Right lobe of liver (tissue), 6 donors: ENCODE data around the gene ZFP28. TPM values are rescaled to one million over a fixed set of nuclear protein-coding genes. Genes with fewer than 3 reads are reported as not detected.

Experiments used
- ATAC-seq, 4 donors: fragments of 200-7000 bp; cut with Tn5 transposase; one replicate each; pipeline ENCODE4 v1.9.1; 2020; ENCODE audit warnings: mild to moderate bottlenecking in 4 of 4, moderate library complexity in 4 of 4
- DNase-seq, 3 donors: peaks; one replicate each; pipeline ENCODE4 v3.0.0-alpha.2; 2020
- H3K27ac ChIP-seq, 3 donors: fragments of 200-600 bp; one replicate each; pipeline ENCODE4 v1.8.0; 2022
- H3K27me3 ChIP-seq, 2 donors: fragments of 200-600 bp; one replicate each; pipeline ENCODE4 v1.8.0; 2022
- H3K36me3 ChIP-seq, 4 donors: fragments of 200-600 bp; sonication (generic) in 1 of 4; one replicate each; pipeline versions ENCODE4 v1.5.1 to v1.8.0; 2017 to 2022; ENCODE audit warnings: control low read depth in 1 of 4
- H3K4me1 ChIP-seq, 4 donors: fragments of 200-600 bp; sonication (generic) in 1 of 4; one replicate each; pipeline versions ENCODE4 v1.5.1 to v1.8.0; 2017 to 2022; ENCODE audit warnings: control low read depth in 1 of 4
- H3K4me3 ChIP-seq, 3 donors: fragments of 200-600 bp; one replicate each; pipeline ENCODE4 v1.8.0; 2022
- H3K9me3 ChIP-seq, 4 donors: fragments of 200-600 bp; sonication (generic) in 1 of 4; one replicate each; pipeline versions ENCODE4 v1.5.1 to v1.8.0; 2017 to 2022; ENCODE audit warnings: control low read depth in 1 of 4
- CTCF ChIP-seq, 4 donors: fragments of 200-600 bp in 3 of 4; fragments of 450-650 bp in 1 of 4; IDR thresholded peaks; one replicate each; pipeline versions ENCODE4 v1.5.1 to v1.8.0; 2016 to 2022; ENCODE audit warnings: antibody characterized with exemption in 4 of 4, mild to moderate bottlenecking in 2 of 4
- POLR2A ChIP-seq: fragments of 450-650 bp; IDR thresholded peaks from one replicate; pipeline ENCODE4 v1.6.1; 2017; ENCODE audit warnings: antibody characterized with exemption, mild to moderate bottlenecking
- WGBS: methylation state at CpG from one replicate; pipeline ENCODE4 v1.1.6; 2018; ENCODE audit warnings: low coverage, low lambda C conversion rate; ENCODE audit not compliant: insufficient coverage; ENCODE audit errors: missing lambda C conversion rate; 5-methylcytosine and 5-hydroxymethylcytosine counted together
- intact Hi-C, 2 donors: fragments of 100-400 bp; cut with DNase I; formaldehyde crosslinking; loops; one replicate each; pipeline versions ENCODE4 v1.11.2 to v1.14.1; 2022
- total RNA-seq, 6 experiments: library from RNA; depleted of rRNA in 2 of 6; stranded (reverse); fragments of >200 nt in 2 of 6; fragmentation: NEBNext Ultra II Directional in 3 of 6; extraction: Animal tissue kit (Norgen Biotek cat#: 25700) in 3 of 6; gene quantifications; one replicate each; pipeline versions ENCODE4 v1.1.0 to v1.2.4, GENCODE V29; 2016 to 2023
- donor health status: DM: no; HTN: yes; CAD: no.
- donor health status: DM: no; HTN: no; CAD: no.
- donor health status: DM: no; HTN: no; CAD: no.
- donor health status: DM: no; HTN: yes; CAD: no.
- donor health status: DM: no; HTN: yes; CAD: no.

Gene ZFP28
- total RNA-seq, 6 experiments from 2014 or later, result 0.53 to 2.6 (median 0.77) TPM

DNA sequence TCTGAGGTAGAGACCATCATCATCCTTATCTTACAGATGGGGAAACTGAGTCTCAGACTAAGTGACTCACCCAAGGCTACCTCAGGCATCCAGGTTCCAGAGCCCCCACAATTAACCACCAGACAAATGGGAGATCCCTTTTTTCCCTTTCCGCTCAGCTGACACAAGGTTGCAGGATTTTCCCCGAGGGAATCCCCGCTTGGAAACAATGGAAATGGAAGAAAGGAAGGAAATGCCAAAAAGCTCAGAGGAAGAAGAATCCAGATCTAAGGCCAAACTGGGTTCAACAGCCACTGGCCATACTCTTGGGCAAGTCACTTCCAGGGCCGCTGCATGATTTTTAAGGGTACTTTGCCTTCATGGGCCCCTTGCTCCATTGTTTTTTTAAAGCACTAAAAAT, 57.9 kb downstream of the ZFP28 start:
- no peak for DNase-seq
- Histone ChIP-seq H3K9me3 (peaks cover 0 to 9% (median 0%) of the 10 kb centered on the region in 4 donors), H3K4me1 (no peaks in the 10 kb centered on the region), H3K36me3 (peaks cover 0 to 4% (median 0%) of the 10 kb centered on the region in 4 donors), H3K27ac (no peak overlapping the region), H3K27me3 (no peaks in the 10 kb centered on the region), H3K4me3 (no peak overlapping the region)
- TF ChIP-seq POLR2A, result no peak
- no peak for TF ChIP-seq CTCF (IDR thresholded peaks at IDR 0.05)
- ATAC-seq, result no peak
- intact Hi-C loops, result no loop called here
- WGBS, result 60% methylated on average over 4 of the region's 4 CpGs

DNA sequence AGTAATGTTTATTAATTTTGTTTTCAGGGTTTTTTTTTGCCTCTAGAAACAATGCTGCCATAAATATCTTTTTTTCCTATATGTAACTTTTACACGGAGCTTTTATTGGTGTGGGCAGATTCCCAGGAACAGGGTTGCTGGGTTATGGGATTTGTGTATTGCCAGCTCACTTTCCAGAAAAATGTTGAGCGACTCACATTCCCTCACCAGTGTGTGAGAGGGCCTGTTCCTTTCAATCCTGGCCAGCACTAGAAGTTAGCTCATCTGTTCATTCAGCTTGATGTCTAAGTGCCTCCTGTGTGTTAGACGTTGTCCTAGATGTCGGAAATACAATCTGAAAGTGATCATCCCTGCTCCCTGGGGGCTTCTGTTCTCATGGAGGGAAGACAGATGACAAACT, 58.9 kb downstream of the ZFP28 start:
- no peak overlapping the region for H3K4me3 ChIP-seq

GRCh38 chr19:56601375-56601774, 62.6 kb downstream of the ZFP28 start:
- no peak overlapping the region for H3K4me3 ChIP-seq
- H3K4me1 ChIP-seq, result no peaks in the 10 kb centered on the region
- TF ChIP-seq POLR2A, result no peak
- TF ChIP-seq CTCF (IDR thresholded peaks at IDR 0.05), result no peak
- H3K36me3 ChIP-seq, result peaks cover 0 to 6% (median 0%) of the 10 kb centered on the region in 4 donors
- H3K27ac ChIP-seq, result no peak overlapping the region
- ATAC-seq (no peak), DNase-seq (no peak)
- no CpG with 5 or more reads among the region's 3 CpGs for WGBS
- intact Hi-C loops, result no loop called here
- H3K9me3 ChIP-seq, result peaks cover 0 to 14% (median 2%) of the 10 kb centered on the region in 4 donors
- no peaks in the 10 kb centered on the region for H3K27me3 ChIP-seq

More for the DNA sequence above, 58.9 kb downstream of the ZFP28 start:
- Histone ChIP-seq H3K9me3 (peaks cover 0 to 12% (median 0%) of the 10 kb centered on the region in 4 donors), H3K4me1 (no peaks in the 10 kb centered on the region), H3K36me3 (peaks cover 0 to 6% (median 0%) of the 10 kb centered on the region in 4 donors), H3K27me3 (no peaks in the 10 kb centered on the region), H3K27ac (no peak overlapping the region)
- DNase-seq (no peak), ATAC-seq (no peak)
- 94% methylated on average over 4 of the region's 4 CpGs for WGBS
- intact Hi-C loops, result no loop called here
- TF ChIP-seq POLR2A, result no peak
- no peak for TF ChIP-seq CTCF (IDR thresholded peaks at IDR 0.05)

- H3K27me3 ChIP-seq, result no peaks in the 10 kb centered on the region
- no peak overlapping the region for H3K27ac ChIP-seq
- no peak overlapping the region for H3K4me3 ChIP-seq
- peaks cover 0 to 22% (median 5%) of the 10 kb centered on the region in 4 donors for H3K9me3 ChIP-seq
- H3K4me1 ChIP-seq, result no peaks in the 10 kb centered on the region
- no peak for TF ChIP-seq POLR2A
- no peak for TF ChIP-seq CTCF (IDR thresholded peaks at IDR 0.05)
- intact Hi-C loops, result no loop called here
- ATAC-seq, result no peak
- WGBS, result 82% methylated on average over 6 of the region's 6 CpGs
- no peak for DNase-seq
- H3K36me3 ChIP-seq, result peaks cover 0 to 6% (median 0%) of the 10 kb centered on the region in 4 donors
Observed at GRCh38 chr19:56603829-56604228, 65.1 kb downstream of the ZFP28 start.

Other genes starting within 250 kb of the ZFP28 start
- gene ZSCAN5A, start 224.1 kb upstream of the ZFP28 start, total RNA-seq, result 1 to 10 TPM; 2.3 to 7.9 (median 3.7) TPM
- 1 to 10 TPM in 4 of 6 experiments, under 1 TPM in 2; 0.80 to 2.8 (median 1.5) TPM for gene ZNF582, start 145.4 kb upstream of the ZFP28 start, total RNA-seq
- 1 to 10 TPM in 3 of 6 experiments, under 1 TPM in 3; 0.50 to 2.9 (median 1.3) TPM for gene ZNF583, start 134.6 kb upstream of the ZFP28 start, total RNA-seq
- 1 to 10 TPM in 1 of 6 experiments, under 1 TPM in 5; 0.56 to 2.0 (median 0.69) TPM for gene ZNF667, start 61.6 kb upstream of the ZFP28 start, total RNA-seq
- gene ZNF471, start 31.1 kb upstream of the ZFP28 start, total RNA-seq, result 1 to 10 TPM; 1.1 to 3.6 (median 2.2) TPM
- 1 to 10 TPM; 1.2 to 5.7 (median 2.9) TPM for gene ZNF470, start 28.5 kb downstream of the ZFP28 start, total RNA-seq
- gene ZNF71, start 56.4 kb downstream of the ZFP28 start, total RNA-seq, result 1 to 10 TPM in 4 of 6 experiments, under 1 TPM in 2; 0.90 to 2.8 (median 1.5) TPM
- not detected for gene SMIM17, start 104.2 kb downstream of the ZFP28 start, total RNA-seq
- gene ZNF835, start 132.8 kb downstream of the ZFP28 start, total RNA-seq, result 1 to 10 TPM in 1 of 6 experiments, under 1 TPM in 5; 0.15 to 1.3 (median 0.53) TPM